EH (cell line): ENCODE measurements around the gene RCVRN.
A peak's percentile ranks its signal among the peaks of the same experiment; 100 is the strongest.

Experiments used
- DNase-seq: peaks from one replicate; pipeline ENCODE4 v3.0.0-alpha.2; 2015; ENCODE audit warnings: low read depth

RCVRN gene

DNA sequence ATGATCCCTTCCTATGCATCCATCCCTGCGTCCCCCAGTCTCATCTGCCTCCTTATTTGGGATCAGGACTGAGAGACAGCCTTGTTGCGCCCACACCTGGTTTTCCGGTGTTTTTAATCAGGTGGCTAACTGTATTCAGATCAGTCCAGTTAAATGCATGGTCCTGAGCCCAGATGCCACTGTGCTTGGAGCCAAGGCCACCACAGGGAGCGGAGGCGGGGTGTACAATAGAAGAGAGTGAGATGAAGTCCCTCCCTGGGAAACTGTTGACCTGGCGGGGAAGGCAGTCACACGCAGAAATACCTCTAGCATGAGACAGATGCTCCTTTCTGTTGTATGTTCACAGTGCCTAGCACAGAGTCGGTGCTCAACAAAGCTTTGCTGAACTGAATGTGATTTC lies 6.3 kb downstream of the RCVRN start:
- no peak for DNase-seq

DNA sequence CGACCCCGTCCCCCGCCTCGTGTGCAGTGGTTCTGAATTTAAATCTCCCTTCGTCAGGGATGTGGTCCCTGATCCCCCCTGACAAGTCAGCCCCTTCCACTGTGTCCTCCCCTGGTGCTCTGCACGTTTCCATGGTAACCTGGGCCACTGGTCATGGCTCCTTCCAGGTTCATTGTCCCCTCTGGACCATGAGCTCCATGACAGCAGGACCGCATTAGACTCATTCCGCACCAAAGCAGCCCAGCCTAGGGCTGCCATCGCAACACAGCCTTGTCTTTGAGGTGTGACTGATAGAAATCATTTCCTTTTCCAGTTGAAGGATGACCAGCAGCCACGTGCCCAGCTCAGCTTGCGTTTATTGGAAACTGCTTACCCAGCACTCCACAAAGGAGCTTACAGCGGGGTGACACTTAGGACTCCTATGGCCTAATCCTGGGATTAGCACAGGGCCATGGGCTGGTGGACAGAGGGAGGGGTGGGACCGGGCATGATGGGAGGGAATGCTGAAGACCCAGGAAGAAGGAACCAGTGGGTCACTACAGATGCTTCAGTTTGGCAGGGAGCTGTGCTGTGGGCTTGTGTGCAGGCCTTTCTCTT lies 7.6 kb downstream of the RCVRN start:
- DNase-seq: no peak

DNA sequence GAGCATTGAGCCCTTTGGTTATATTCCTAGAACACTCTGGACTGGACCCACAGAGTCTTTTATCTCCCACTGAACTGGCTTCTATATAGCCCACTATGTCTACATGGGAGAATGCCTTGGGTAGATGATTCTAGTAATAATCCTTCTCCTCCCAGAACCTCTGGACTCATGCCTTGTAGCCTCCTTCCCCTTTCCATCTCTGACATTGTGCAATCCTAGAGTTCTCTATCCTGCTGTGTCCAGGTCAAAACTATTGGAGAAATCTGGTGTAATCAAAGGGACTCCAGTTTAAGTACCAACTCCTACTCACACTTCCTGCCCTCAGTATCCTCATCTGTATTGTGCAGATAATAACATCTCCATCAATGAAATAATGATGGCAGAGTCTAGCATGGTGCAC lies 9.1 kb downstream of the RCVRN start:
- DNase-seq: no peak

DNA sequence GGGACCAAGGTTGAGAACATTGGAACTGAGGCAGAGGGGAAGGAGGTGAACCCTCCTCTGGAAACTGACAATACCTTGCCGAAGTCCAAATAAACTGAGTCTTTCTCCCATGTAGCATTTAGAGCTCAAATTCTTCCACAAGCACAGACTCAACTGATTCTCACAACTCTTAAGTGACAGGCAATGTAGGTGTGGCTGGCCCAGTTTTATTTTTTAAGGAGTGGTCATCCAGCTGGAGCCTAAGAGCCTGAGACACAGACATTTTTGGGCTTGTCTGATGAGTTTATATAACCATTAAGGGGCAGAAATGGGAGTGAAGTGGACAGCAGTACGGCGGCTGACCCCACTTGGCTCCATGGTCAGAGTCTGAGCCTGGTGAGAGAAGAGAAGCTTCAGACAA lies 10.8 kb downstream of the RCVRN start:
- DNase-seq: no peak

DNA sequence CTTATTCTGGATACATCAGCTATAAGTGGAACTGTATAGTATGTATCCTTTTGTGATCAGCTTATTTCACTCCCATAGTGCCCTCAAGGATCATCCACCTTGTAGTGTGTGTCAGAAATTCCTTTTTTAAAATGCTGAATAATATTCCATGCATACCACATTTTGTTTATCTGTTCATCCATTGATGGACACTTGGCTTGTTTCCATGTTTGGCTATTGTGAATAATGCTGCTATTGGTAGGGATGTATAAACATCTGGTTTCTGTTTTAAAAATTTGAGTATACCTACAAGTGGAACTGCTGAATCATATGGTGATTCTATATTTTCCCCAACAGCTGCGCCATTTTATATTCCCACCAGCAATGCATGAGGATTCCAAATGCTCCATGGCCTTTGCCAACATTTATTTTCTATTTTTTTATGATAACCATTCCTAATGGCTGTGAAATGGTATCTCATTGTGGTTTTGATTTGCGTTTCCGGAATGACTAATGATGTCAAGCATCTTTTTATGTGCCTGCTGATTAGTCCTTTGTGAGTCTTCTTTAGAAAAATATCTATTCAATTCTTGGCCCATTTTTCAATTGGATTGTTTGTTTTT lies 11.6 kb downstream of the RCVRN start:
- DNase-seq: peak; percentile 72

DNA sequence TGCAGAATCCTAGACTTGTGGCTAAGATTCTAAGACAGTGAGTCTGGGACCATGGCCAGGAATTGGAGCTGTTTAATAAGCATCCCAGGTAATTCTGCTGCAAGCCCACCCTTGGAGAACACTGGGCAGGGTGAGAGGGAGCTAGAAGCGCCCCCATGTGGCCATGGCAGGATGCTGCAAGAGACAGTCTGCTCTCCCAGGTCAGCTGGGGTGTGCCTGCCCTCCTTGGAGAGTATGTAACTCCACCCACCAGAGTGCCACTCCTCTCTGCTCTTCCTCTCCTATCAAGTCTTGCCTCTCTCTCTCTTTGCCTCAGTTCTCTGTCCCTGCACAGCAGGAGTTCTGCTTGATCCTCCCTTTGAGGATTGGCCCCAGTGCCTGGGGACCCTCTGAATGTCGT lies 14.9 kb downstream of the RCVRN start:
- DNase-seq: peak; percentile 23

DNA sequence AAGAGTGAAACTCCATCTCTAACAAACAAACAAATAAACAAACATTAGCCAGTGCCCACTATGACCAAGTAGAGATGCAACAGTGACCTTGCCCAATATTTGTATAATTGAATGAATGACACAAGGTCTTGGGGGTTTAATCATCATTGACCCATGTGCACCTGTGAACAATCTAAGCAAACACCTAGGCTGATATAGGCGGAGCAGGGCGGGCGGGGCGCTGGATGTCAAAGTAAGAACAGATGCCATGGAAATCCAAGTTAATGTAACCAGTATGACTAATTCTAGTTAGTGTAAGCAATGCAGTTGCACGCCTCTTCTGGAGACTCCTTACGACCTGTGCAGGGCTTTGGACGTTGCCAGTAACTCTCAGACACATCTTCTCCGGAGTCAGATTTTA lies 17.6 kb downstream of the RCVRN start:
- DNase-seq: no peak

DNA sequence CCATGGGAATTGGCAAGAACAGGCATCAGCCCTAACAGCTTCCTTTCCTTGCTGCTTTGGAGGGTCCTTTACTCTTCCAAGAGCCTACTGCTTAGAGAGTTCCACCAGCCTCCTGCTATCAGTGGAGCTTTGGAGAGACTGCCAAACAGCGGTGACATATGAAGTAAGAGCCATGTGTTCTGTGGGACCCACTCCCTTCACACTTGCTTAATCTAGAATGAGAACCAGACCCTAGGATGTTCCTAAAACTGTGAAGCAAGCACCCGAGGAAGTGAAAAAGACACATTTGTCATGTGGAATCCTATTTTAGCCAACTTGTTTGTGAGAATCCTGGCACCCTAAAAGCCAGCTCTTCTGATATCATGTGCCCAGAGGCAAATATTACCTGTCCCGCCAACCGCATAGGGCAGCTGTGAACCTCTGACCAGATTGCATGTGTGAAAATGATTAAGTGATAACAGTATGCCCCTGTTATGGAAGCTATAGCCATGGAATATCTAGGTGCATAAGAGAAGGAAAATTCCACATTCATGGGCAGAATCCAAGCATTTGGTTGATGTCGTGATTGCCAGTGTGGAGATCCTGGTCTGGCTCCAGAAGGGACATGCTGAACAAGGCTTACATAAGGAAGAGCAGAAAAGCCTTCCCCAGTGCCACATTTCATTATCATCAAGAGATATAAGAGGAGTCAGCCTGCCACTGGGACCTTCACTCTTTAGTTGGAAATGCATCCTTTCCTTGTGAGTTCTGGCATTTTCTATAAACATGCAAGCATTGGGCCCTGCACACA lies 18.7 kb downstream of the RCVRN start:
- no peak for DNase-seq

DNA sequence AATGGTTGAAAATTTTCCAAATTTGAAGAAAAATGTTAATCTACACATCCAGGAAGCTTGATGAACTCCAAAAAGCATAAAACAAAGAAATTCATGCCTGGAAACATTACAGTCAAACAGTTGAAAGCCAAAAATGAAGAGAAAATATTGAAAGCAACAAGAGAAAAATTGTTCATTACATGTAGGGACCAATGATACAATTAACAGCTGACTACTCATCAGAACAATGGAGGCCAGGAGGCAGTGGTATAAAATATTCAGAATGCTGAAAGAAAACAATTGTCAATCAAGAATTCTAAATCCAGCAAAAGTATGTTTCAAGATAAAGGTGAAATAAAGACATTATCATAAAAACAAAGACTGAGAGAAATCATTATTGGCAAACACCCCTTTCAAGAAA lies 21.6 kb downstream of the RCVRN start:
- DNase-seq: no peak

DNA sequence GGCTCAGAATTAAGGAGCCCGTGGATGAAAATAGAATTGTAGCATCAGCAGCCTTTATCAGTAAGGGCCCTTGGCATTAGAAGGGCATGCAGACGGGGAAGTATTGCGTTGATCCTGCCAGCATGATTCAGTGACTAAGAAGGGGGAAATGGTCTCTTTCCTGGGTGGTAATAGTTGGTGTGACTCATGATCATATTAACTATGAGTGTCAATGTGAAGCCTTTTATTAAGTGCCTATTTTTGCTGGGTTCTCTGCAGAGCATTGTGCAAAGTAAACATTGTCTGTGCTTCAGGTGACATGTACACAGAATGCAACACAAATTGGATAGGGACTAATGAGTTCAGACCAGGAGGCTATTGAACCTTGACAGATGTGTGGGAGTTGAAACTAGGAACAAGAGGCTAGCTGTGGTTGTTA lies 24.5 kb downstream of the RCVRN start:
- peak; percentile 67 for DNase-seq

DNA sequence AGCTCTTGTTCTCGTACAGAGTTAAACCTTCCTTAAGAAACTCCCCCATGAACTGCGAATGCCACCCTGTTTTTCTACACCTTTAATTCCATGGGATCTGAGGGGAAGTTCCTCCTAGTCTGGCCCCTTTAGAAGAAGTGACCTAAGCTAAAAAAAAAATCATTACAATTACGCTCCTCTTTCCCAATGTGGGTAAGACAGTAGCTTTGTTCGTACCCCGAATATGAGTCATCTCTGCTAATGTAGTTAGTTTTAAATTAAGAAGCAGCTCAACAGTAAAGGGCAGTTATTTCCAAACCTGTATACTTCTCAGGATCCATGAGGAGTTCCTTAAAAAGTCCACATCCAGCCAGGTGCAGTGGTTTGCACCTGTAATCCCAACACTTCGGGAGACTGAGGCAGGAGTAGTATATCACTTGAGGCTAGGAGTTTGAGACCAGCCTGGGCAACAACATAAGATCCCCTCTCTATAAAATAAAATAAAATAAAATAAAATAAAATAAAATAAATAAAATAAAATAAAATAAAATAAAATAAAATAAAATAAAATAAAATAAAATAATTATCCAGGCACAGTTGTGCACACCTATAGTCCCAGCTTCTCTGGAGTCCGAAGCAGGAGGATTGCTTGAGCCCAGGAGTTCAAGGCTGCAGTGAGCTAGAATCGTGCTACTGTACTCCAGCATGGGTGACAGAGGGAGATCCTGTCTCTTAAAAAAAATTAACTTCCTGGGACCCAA lies 26.1 kb downstream of the RCVRN start:
- DNase-seq: peak; percentile 63

DNA sequence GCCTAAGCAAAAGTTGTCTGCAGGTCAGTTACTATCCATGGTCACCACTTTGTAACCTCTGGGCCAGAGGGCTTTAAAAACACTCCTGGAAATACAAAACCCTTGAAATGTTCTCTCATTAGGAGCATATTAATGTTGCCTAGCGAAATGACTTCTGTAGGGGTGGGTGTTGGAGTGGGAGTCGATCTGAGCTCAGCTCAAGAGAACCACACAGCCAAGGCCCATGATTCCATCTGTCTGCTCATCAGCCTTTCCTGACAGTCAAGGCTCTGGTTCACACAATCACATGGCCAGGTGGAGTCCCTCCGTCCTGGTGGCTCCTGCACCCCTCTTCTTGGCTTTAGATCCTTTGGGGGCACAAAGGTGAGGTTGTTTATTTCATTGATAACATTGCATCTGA lies 26.7 kb downstream of the RCVRN start:
- DNase-seq: no peak

DNA sequence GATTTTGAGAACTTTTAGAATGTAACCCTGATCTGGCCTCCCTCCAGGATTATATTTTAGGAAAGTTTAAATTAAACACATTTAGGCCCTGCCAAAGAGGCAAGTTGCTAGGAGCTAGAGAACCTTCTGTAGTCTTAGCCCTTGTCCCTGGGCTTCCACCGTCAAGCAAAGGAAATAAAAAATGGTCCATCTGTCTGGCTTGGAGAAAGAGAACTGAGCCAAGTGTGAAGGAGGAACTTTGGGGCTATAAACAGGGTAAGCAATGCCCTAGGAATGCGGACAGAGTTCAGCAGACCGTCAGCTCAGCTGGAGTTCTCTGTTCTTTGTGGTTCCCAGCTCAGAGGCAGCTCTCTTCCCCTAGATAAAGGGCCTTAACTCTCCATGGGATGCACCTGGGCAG lies 29.6 kb downstream of the RCVRN start:
- peak; percentile 78 for DNase-seq

DNA sequence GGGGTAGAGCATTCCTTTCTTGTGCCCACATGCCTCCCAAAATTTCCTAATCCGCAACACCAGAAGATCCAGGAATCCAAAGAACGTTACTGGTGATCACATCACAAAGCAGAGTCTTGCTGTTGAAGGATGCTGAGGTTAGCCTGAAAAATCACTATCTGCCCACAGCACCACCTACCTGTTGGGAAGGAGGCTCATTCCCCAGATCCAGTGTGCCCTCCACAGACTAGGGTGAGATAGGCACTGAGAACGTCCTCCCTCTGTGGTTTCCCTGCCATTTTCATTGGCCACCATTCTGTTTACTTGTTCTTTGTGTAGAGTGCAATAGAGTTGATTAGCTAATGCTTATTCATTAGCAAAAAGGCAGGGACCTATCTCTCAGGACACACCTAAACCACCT lies 30.3 kb downstream of the RCVRN start:
- DNase-seq: no peak

DNA sequence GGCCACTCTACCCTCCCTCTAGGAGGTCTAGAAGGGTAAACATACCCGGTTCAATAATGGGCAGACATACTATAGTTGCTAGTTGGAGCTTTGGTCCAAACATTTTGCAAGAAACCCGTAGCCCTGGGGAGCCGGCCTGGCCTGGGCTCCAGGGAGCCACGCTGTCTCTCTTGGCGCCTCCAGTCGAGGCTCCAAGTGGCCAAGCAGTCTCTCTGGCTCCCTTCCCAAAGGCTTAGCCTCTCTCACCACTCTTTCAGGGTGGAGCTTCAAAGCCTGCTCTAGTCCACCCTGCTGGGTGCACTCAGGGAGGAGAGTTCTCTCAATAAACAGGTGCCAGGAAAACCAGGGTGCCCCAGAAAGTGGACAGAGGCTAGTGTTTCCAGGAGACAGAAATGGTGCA lies 32.2 kb downstream of the RCVRN start:
- DNase-seq: no peak

DNA sequence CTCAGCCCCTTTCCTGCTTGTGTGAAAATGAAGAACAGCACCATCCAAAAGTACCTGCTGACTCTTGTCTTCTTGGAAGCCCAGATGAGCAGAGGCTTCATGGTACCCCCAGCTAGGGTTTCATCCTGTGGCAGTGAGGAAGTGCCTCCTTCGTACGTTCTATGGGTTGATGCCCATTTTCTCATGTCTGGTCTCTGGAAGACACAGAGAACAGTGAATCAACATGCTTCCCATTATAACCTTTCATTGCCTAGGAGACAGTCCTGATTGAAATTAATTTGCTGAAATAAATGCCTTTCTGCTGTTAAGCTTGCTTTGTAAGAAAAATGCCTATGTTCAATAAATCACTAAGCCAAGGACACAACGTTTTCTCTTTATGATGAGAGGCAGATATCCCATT lies 36.5 kb downstream of the RCVRN start:
- DNase-seq: no peak

DNA sequence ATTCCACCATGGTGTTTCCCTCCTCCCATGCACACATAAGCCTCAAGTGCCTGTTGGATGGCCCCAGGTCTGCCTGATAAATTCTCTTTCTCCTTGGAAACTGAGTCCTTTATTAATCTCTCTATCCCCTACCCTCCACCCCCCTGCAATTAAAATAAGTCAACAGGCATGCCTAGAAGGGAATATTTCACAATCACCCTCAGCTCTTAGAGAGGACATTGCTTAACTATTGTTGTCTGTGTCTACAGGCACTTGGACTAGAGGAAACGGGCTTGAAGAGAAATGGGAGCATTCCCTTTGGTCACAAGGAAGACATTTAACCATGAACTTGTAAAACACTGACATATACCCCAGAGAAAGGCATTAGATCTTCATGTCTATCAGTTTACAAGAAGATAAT lies 39.5 kb downstream of the RCVRN start:
- no peak for DNase-seq

DNA sequence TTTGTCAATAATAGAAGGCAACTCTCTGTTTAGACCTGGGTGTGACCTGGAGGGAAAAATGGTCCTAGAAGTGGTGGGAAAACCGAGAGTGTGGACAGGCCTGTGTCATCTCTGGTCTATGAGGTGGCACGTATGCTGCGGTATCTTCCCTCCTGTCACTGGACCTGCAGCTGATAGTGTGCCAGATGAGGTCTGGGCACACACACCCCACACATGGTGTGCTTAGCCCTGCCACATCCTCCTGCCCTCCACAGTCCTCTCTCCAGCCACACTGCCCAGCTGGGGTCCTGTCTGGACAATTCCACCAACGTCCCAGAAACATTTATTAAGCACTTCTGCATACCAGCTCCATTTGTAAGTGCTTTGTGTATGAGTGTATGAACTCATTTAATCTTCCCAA lies 42.1 kb downstream of the RCVRN start:
- DNase-seq: no peak

DNA sequence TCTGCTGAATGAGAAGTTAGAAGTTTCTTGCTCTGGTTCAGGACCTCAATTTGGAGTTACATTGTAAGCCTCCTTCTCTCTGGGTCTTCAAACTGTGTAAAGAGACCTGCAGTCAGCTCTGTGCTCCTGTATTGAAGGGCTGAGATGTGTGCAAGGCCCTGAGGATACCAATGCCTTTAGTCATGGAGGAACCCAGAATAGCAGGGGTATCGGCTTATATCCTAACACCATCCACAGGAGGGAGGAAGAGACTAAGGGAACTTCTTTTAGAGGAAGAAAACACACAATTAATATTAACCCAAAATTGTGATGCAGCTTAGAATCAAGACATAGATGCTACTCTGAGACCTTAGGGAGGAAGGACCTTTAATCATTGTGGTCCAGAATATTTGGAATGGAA lies 42.9 kb downstream of the RCVRN start:
- no peak for DNase-seq

DNA sequence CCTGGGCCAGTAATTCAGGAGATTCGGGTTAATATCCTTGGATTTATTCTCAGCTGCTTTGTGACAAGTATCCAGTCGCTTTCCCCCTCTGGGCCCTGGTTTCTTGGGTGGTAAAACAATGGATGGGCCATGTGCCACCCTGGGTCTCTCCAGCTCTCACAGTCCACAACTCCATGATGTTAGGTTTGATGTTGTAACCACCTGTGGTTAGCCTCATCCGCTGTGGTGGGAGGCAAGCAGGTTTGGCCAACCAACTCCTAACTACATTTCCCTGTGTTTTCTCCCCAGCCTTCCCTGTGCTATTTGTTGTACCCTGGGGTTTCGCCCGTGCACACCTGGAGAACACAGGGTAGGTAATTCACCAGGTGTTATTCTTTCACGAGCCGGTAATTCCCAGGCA lies 44.2 kb downstream of the RCVRN start:
- DNase-seq: no peak

DNA sequence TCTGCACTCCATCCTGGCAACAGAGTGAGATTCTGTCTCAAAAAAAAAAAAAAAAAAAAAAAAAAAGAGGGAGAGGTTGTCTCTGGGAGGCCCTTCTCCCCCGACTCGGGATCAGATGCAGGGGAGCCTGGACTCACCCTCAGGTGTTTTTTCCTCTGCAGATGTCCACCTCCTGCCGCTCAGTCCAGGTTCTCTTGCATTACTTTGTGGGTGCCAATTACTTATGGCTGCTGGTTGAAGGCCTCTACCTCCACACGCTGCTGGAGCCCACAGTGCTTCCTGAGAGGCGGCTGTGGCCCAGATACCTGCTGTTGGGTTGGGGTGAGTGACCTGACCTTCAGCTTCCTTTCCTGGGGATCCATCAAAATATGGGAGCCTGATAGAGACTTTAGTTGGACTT lies 45.3 kb downstream of the RCVRN start:
- DNase-seq: no peak

DNA sequence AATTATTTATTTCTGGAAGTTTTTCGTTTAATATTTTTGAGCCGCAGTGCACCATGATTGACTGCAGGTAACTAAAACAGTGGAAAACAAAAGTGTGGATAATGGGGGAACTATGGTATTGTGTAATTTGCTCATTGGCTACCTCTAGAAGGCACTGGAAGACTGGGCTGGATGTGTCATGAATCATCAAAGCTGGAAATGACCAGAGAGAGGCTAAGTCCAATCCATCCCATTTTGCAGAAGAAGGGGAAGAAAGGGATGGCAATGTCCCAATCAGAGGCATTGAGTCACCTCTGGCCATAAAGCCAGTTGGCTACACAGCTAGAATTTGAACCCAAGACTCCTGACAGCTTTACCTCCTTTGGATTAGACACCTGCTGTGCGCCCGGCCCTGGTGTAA lies 50.0 kb downstream of the RCVRN start:
- DNase-seq: no peak

DNA sequence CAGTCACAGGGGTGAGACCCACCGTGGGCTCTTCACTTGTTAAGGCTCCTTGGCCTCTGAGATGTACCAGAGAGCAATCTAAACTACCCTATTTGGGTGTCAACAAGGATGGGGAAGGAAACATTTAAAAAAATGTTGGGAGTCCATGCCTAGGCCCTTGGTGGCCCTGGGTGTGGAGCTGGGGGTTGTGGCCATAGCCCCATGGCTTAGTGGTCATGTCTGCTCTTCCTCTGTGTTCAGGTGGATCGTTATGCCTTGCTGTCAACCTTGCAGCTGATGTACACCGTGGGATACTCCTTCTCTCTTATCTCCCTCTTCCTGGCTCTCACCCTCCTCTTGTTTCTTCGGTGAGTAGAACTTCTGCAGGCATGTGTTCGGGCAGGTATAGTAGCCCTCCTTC lies 50.8 kb downstream of the RCVRN start:
- DNase-seq: no peak
